Measurements from ENCODE around the gene PLCXD1.
A peak's percentile ranks its signal among the peaks of the same experiment; 100 is the strongest.
"Not testable (repeated sequence)": the region's sequence is repeated elsewhere in the genome, so short reads cannot be mapped to it uniquely, and the experiment has no call there.

Gene PLCXD1

GRCh38 chrX:349702-350101 is 68.5 kb downstream of the PLCXD1 start:
- no peak for DNase-seq

- no peak for DNase-seq
Observed at GRCh38 chrX:350148-350533, 69.0 kb downstream of the PLCXD1 start.

- DNase-seq: peak in 19 of 51 donors; percentile 5 to 35 (median 11)
Observed at GRCh38 chrX:350534-351323, 69.5 kb downstream of the PLCXD1 start.

- not testable (repeated sequence) for DNase-seq
Observed at GRCh38 chrX:351324-351641, 70.1 kb downstream of the PLCXD1 start.

GRCh38 chrX:351736-352135 is 70.6 kb downstream of the PLCXD1 start:
- DNase-seq: no peak

- no peak for DNase-seq
Observed at GRCh38 chrX:352181-352580, 71.0 kb downstream of the PLCXD1 start.

- DNase-seq: no peak
Observed at GRCh38 chrX:352582-353314, 71.6 kb downstream of the PLCXD1 start.
